ENCODE data around the gene ACKR4. TPM values are rescaled to one million over a fixed set of nuclear protein-coding genes. Genes with fewer than 3 reads are reported as not detected.
"Not testable (repeated sequence)": the region's sequence is repeated elsewhere in the genome, so short reads cannot be mapped to it uniquely, and the experiment has no call there.

Gene ACKR4
- total RNA-seq, 2 donors from 2014 or later: 2.1 to 3.7 TPM

DNA sequence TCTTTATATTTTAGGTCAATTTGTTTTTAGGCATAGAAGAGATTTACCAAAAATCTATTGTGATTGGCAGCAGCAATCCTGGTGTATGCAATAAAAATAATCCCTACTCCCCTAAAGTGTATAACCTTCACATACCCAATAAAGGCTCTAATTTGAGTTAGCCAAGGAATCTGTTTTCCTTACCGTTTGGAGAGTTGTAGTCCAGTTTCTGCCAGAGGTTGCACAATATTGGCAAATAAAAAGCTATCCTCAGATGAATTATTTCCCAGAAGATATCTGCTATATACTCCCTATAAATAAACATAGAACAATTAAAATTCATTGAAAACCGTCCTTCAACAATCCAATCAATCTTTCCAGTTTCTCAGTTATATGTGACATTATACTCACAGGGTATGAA, 31.1 kb downstream of the ACKR4 start:
- DNase-seq (no peak), ATAC-seq (no peak)
- intact Hi-C loops (cut with DNase I): no loop called here

DNA sequence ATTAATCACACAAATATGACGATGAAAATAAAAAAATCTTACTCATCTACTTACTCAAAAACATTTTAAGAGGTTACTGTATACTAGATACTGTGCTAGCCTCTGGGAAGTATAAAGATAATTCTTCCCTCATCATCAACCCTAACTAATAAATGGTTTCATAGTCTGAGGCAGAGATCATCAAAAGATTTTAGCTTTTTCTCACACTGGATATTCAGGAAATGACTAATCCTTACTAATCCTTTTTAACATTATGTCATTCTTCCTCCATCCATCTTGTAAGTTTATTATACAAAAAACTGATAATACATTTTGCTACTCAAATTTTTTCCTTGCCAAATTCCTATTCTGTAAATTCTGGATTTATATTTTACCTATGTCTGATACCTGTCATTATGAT, 32.9 kb downstream of the ACKR4 start:
- peak in 1 of 2 donors; percentile 75 for ATAC-seq
- no peak for DNase-seq
- intact Hi-C loops (cut with DNase I): no loop called here

DNA sequence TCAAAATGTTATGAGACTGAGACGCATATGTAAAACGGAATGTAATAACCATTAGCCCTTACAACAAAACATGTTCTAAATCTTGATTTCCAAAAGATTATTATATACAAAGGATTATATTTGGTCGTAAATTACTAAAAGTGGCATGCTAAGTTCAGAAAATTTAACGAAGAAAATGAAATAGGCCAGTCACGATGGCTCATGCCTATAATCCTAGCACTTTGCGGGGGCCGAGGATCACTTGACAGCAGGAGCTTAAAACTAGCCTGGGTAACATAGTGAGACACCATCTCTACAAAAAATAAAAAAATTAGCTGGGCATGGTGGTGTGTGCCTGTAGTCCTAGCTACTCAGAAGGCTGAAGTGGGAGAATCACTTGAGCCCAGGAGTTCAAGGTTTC, 33.5 kb downstream of the ACKR4 start:
- ATAC-seq (no peak), DNase-seq (no peak)
- intact Hi-C loops (cut with DNase I): no loop called here

DNA sequence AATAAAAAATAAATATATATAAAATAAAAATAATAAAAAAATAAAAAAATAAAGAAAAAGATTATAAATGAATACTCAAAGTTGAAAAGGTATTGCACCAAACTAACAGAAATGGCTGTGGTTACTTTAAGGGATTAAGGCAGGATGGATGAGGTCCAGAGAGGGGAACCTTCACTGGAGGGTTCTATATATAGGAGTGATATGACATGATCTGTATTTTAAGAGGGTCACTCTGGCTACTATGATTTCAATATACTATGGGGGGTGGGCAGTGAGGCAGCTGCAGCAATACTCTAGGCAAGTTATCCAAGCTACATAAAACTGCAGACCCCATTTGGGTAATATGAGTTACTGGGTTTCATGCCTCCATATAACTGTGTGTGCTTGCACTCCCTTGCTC, 38.0 kb downstream of the ACKR4 start:
- intact Hi-C loops (cut with DNase I): no loop called here
- ATAC-seq (peak; percentile 66 to 87), DNase-seq (no peak)

DNA sequence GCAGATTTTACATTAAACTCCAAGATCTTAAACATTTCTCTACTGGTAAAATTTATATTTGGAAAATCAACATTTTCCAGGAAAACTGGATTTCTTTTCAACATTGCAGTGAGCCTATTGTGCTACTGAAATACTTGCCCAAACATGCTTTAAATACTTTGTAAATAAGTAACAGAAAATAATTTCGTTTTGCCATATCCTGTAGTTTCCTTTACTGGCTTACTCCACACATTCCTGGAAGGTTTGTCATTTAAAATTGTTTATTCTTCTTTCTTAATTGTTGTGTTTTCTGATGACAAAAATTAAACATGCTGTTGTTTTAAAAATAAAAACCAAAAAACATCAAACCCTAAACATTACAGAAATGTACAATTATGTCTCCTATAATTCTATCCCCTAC, 40.5 kb downstream of the ACKR4 start:
- DNase-seq (no peak), ATAC-seq (no peak)
- intact Hi-C loops (cut with DNase I): no loop called here

DNA sequence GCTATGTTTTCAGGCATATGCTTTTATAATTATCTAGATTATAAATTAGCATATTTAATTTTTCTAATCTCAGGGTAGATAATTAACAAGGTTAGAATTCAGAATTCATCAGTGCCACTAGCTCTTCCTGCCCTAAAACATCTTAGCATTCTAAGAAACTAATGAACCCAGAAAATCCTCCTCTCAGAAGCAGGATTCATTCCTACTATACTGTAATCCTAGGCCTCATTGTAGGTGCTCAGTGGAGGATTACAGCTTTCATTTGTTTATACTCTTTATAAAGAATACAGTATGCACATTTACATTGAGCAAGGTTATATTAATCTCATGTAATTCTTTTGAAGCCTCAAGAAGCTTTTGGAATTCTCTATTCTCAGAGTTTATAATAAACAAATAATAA, 41.6 kb downstream of the ACKR4 start:
- intact Hi-C loops (cut with DNase I): loop anchor here in 1 of 2 donors (2.0 kb wide), 1 partner anchor 102 kb away; no protein-coding TSS in a partner anchor
- DNase-seq (no peak), ATAC-seq (no peak)

DNA sequence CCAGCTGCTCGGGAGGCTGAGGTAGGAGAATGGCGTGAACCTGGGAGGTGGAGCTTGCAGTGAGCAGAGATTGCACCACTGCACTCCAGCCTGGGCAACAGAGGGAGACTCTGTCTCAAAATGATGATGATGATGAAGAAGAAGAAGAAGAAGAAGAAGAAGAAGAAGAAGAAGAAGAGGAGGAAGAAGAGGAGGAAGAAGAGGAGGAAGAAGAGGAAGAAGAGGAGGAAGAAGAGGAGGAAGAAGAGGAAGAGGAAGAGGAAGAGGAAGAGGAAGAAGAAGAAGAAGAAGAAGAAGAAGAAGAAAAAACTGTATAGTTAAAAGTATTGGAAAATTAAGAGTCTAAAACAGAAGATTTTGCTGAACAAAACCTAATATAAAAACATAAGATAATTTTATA, 44.4 kb downstream of the ACKR4 start:
- DNase-seq, ATAC-seq: not testable (repeated sequence)
- intact Hi-C loops (cut with DNase I): loop anchor here in 1 of 2 donors (5.0 kb wide), 1 partner anchor 104 kb away; no protein-coding TSS in a partner anchor

DNA sequence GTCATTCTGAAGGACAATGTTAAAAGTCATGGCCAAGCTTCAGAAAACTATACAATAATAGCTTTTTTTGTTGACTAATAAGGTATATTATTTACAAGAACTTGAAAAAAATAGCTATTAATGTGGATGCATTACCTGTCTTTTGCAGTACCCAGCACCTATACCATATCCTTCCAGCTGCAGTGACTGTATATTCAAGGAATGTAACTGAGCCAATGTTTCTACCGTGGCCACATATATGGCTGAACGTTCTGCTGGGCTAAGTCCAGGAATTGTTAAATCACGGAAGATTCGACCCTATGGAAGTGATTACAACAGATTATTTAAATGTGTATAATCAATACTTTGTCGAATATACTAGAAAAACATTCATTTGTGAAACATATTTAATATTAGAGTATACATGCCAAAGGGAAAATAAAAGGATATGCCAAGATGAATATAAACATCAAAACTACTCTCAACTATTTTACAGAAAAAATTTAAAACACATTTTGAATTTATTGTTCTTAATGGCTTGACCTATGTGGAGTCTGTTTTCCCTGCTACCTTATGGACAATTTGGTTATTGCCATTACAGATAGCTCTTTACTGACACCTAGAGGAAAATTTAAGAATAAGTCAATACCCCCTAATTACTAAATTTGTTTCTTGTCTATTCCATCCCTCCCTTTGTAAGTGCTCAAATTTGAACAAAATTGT, 44.9 kb downstream of the ACKR4 start:
- DNase-seq (no peak), ATAC-seq (peak; percentile 38 to 67)
- intact Hi-C loops (cut with DNase I): loop anchor here in 1 of 2 donors (5.0 kb wide), 1 partner anchor 105 kb away; no protein-coding TSS in a partner anchor

DNA sequence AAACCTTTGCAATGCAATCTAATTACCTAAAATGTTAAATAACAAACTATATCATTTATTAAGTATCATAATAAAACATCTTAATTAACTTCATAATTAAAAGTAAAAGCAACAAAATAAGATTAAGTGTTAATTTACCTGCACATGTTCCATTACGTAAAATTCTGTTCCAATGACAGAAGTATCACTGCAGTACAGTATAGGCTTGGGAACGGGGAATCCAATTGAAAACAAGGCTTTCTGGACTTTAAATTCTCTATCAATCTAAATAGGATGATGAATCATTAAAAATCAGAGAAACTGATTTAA, 45.4 kb downstream of the ACKR4 start:
- intact Hi-C loops (cut with DNase I): loop anchor here in 1 of 2 donors (5.0 kb wide), 1 partner anchor 105 kb away; no protein-coding TSS in a partner anchor
- DNase-seq: no peak
- ATAC-seq: no peak

DNA sequence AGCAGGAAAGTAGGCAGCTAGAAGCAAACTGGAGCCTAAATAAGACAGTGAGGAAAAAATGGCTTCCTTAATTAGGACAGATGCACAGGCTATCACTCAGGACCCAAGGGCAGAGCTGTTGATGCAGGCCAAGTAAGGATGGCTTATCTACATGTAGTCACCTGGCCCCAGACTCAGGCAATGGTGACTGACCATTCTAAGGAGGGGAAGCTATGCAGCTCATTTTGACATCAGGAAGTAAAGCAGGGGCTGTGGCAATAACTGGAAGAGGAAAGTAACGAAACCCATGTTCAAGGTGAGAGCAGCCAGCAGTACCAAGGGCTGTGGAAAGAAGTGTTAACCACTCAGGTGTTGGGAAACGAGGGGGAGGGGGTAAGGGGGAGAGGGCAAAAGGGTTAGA, 46.3 kb downstream of the ACKR4 start:
- intact Hi-C loops (cut with DNase I): loop anchor here in 1 of 2 donors (5.0 kb wide), 1 partner anchor 106 kb away; no protein-coding TSS in a partner anchor
- ATAC-seq (no peak), DNase-seq (no peak)

DNA sequence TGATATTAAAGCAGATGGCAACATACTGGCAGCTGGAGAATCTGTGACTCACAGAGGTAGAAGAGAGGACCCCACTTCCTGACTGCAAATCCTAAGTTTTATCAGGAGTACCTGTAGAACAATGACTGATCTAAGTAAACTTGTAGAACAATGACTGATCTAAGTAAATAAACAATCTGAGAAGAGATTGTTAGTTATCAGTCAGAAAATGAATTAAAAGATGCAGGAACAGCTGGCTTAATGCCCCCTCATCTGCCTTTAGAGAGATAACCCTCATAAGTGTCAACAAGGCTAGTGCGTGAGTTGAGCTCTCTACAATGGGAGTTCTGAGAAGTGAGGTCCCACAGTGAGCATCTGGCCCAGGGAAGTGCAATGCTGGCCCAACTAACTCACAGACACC, 48.0 kb downstream of the ACKR4 start:
- no peak for ATAC-seq
- no peak for DNase-seq
- intact Hi-C loops (cut with DNase I): no loop called here

DNA sequence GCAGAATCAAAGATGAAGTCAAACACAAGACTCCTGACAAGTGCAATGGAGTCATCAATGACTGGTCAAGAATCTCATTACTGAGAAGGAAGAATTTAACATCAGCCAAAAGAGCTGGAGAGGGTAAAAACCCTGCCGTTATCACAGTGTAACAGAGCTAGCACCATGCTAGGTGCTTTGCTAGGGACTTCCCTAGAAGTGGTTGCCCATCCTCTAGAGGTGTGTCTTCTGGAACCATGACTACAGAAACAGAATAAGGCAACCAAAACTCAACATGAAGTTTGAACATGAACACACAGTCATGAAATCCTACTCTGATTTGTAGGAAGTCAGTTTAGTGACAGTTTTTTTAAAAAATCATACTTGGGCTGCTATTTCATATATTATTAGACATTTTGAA, 53.1 kb downstream of the ACKR4 start:
- ATAC-seq (no peak), DNase-seq (no peak)
- intact Hi-C loops (cut with DNase I): no loop called here

Other genes starting within 250 kb of the ACKR4 start
- gene DNAJC13, start 179.8 kb upstream of the ACKR4 start, total RNA-seq: 10 to 100 TPM; 26.4 to 30.7 TPM
- 10 to 100 TPM; 14.1 to 18.6 TPM for gene ACAD11, start 62.5 kb downstream of the ACKR4 start, total RNA-seq
- 10 to 100 TPM; 27.3 to 41.2 TPM for gene UBA5, start 63.1 kb downstream of the ACKR4 start, total RNA-seq
- gene NPHP3, start 125.1 kb downstream of the ACKR4 start, total RNA-seq: 10 to 100 TPM in 1 of 2 donors, 1 to 10 TPM in 1; 8.9 to 11.6 TPM